GM13976 (cell line): ENCODE results near the gene ARHGAP32.
"Not testable (repeated sequence)": the region's sequence is repeated elsewhere in the genome, so short reads cannot be mapped to it uniquely, and the experiment has no call there.

ENCODE experiments used
- DNase-seq: peaks from one replicate; pipeline ENCODE4 v3.0.0; 2012; ENCODE audit warnings: low spot score
- CTCF ChIP-seq: IDR thresholded peaks from 2 replicates; pipeline ENCODE4 v1.5.1; 2012; ENCODE audit warnings: borderline replicate concordance, mild to moderate bottlenecking; ENCODE audit not compliant: insufficient read depth; ENCODE audit errors: extremely low read depth, missing control alignments, control extremely low read depth
- in situ Hi-C: fragments of 300-500 bp; cut with MboI; formaldehyde crosslinking; loops from one replicate; pipeline ENCODE4 v1.12.0; 2022; ENCODE audit warnings: low sequenced_read_pairs, mixed read lengths, inconsistent platforms; ENCODE audit not compliant: unreplicated experiment

The ARHGAP32 gene

GRCh38 chr11:129184581-129184980, 7.5 kb downstream of the ARHGAP32 start:
- no peak for DNase-seq
- no peak for TF ChIP-seq CTCF
- in situ Hi-C loops, result no loop called here

- no peak for TF ChIP-seq CTCF
- no peak for DNase-seq
- in situ Hi-C loops, result no loop called here
These were observed 24.8 kb downstream of the ARHGAP32 start for GRCh38 chr11:129167315-129167714.

- in situ Hi-C loops, result no loop called here
- no peak for TF ChIP-seq CTCF
- DNase-seq, result no peak
These were observed 28.4 kb downstream of the ARHGAP32 start for GRCh38 chr11:129163714-129164164.

- DNase-seq, in situ Hi-C loops: not testable (repeated sequence)
These were observed 35.0 kb downstream of the ARHGAP32 start for GRCh38 chr11:129157080-129157479.

GRCh38 chr11:129155745-129156144, 36.4 kb downstream of the ARHGAP32 start:
- in situ Hi-C loops, result no loop called here
- no peak for DNase-seq
- no peak for TF ChIP-seq CTCF

GRCh38 chr11:129148487-129148886, 43.6 kb downstream of the ARHGAP32 start:
- TF ChIP-seq CTCF, result no peak
- in situ Hi-C loops, result no loop called here
- no peak for DNase-seq

GRCh38 chr11:129146191-129146590, 45.9 kb downstream of the ARHGAP32 start:
- no peak for DNase-seq
- no peak for TF ChIP-seq CTCF
- in situ Hi-C loops, result no loop called here
